GM12801 (cell line): ENCODE results near the gene KHDRBS2.

Experiments used
- TF ChIP-seq, protein P1 (sequence below): IDR thresholded peaks from one replicate; pipeline ENCODE4 v1.5.1; 2011; ENCODE audit warnings: control low read depth; ENCODE audit not compliant: insufficient read length; ENCODE audit errors: extremely low read depth

KHDRBS2 gene

DNA sequence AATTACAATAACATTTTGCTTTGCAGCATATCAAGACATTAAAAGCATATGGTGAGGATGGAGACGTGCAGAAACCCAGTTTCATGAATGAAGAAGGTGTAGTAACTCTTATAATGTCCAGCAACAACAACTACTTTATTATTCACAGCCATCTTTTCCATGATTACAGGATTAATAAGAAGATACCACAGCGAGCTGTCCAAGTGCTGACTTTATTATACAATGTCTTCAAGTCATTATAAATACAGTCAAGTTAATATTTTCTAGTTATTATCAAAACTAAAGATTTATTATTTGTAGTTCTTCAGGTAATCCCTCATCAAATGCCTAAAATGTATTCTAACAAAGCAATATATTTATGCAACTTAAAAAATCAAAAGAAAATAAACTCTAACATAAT lies 2.5 kb upstream of the KHDRBS2 start:
- TF ChIP-seq, protein P1, sequence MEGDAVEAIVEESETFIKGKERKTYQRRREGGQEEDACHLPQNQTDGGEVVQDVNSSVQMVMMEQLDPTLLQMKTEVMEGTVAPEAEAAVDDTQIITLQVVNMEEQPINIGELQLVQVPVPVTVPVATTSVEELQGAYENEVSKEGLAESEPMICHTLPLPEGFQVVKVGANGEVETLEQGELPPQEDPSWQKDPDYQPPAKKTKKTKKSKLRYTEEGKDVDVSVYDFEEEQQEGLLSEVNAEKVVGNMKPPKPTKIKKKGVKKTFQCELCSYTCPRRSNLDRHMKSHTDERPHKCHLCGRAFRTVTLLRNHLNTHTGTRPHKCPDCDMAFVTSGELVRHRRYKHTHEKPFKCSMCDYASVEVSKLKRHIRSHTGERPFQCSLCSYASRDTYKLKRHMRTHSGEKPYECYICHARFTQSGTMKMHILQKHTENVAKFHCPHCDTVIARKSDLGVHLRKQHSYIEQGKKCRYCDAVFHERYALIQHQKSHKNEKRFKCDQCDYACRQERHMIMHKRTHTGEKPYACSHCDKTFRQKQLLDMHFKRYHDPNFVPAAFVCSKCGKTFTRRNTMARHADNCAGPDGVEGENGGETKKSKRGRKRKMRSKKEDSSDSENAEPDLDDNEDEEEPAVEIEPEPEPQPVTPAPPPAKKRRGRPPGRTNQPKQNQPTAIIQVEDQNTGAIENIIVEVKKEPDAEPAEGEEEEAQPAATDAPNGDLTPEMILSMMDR: no peak

DNA sequence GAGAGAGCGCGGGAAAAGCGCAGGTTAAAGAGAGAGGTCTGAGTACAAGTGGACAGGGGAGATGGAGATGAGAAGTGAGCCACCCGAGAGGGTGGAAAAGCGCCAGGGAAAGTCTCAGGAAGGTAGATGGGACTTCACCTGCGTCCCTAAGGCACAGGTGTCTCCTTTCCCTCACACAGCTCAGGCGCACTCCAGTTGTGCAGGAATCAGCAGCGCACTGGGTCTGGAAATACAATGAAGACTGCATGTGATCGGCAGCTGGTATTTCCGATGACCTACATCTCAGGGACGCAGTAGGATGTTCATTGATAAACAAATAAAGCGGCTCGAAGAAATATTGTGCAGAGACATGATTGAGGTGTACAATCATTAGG lies 432 bp upstream of the KHDRBS2 start:
- TF ChIP-seq, protein P1: no peak

- TF ChIP-seq, protein P1: no peak
These were observed 1.3 kb downstream of the KHDRBS2 start for GRCh38 chr6:62284725-62285124.

- TF ChIP-seq, protein P1: no peak
These were observed 2.1 kb downstream of the KHDRBS2 start for GRCh38 chr6:62283796-62284411.

GRCh38 chr6:62283365-62283764 lies 2.7 kb downstream of the KHDRBS2 start:
- TF ChIP-seq, protein P1: no peak

DNA sequence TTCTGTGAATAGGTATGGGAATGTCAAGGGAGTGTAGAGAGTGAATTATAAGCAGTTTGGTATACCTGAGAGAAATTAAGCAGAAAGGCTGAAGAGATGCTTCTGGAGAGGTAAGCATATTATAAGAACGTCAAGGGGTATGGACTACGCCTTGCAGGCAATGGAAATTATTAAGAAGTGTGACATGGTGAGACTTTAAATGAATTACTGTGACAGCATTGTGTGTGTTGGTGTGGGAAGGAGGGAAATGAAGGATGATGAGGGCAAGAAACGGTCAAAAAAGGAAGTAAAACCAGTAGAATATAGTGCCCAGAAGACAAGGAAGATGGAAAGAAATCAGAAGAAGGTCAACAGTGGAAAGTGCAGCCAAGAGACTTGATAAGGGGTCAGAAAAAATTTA lies 5.9 kb downstream of the KHDRBS2 start:
- TF ChIP-seq, protein P1: no peak

DNA sequence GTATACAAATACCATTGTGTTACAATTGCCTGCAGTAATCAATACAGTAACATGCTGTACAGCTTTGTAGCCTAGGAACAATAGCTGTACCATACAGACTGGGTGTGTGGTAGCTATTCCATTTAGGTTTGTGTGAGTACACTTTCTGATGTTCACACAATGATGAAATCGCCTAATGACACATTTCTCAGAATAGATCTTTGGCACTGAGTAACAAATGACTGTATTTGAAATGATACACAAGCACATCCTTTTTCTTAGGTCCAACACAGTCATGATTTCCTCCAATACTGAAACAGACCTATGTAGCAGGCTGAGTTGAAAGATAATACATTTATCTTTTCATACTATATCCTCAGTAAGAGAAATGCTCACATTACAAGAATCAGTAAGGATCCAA lies 13.9 kb downstream of the KHDRBS2 start:
- TF ChIP-seq, protein P1: no peak
